ENCODE measurements around the gene RIN1. TPM values are rescaled to one million over a fixed set of nuclear protein-coding genes. Genes with fewer than 3 reads are reported as not detected.

The RIN1 gene
- total and polyA plus RNA-seq, 9 of the 15 experiments (the other 6 are each of a cell fraction or from before 2014, with no cell fraction given) = 0.01 to 1.2 (median 0.45) TPM; not detected in 1

DNA sequence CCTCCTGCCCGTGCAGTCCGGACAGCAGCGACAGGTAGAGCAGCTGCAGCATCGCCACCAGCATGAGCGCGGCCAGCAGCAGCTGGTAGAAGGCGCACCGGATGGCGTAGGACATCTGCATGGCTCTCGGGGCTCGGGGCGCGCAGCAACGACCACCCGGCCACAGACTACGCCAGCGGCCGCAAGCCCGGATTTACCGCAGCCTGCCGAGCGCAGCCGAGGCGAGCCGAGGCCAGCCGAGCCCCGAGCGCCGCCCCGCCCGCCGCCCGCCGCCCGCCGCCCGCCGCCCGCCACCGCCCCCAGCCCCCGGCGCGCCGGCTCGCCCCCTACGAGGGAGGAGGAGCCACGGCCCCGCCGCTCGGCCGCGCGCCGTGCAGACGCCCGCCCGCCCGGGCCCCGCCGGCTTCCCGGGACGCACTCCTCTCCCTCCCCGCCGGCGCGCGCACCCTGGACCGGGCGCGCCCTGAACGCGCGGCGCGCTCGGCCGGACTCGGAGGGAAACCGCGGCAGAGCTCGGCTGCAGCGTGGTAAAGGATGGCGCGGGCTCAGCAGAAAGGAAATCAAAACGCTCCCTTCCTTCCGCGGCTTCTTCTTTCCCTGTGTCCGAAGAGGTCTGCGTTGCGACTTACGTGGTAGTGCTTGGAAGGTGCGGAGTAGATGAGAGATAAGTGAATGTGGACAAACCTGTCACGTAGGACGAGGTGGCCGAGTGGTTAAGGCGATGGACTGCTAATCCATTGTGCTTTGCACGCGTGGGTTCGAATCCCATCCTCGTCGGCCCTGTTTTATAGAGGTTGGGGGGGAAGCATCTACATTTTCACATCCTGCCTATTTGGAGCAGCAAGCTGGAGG lies 11.4 kb upstream of the RIN1 start, which contains the start of gene B4GAT1 (continued):
- peak; percentile 13; the same call in 1 of the 2 replicates for TF ChIP-seq MXI1 (IDR thresholded peaks at IDR 0.05; ENCODE audit: low read depth, low read length)
- no peak for TF ChIP-seq NUFIP1 (IDR thresholded peaks at IDR 0.05; ENCODE audit: partially characterized antibody)
- TF ChIP-seq, protein P1, sequence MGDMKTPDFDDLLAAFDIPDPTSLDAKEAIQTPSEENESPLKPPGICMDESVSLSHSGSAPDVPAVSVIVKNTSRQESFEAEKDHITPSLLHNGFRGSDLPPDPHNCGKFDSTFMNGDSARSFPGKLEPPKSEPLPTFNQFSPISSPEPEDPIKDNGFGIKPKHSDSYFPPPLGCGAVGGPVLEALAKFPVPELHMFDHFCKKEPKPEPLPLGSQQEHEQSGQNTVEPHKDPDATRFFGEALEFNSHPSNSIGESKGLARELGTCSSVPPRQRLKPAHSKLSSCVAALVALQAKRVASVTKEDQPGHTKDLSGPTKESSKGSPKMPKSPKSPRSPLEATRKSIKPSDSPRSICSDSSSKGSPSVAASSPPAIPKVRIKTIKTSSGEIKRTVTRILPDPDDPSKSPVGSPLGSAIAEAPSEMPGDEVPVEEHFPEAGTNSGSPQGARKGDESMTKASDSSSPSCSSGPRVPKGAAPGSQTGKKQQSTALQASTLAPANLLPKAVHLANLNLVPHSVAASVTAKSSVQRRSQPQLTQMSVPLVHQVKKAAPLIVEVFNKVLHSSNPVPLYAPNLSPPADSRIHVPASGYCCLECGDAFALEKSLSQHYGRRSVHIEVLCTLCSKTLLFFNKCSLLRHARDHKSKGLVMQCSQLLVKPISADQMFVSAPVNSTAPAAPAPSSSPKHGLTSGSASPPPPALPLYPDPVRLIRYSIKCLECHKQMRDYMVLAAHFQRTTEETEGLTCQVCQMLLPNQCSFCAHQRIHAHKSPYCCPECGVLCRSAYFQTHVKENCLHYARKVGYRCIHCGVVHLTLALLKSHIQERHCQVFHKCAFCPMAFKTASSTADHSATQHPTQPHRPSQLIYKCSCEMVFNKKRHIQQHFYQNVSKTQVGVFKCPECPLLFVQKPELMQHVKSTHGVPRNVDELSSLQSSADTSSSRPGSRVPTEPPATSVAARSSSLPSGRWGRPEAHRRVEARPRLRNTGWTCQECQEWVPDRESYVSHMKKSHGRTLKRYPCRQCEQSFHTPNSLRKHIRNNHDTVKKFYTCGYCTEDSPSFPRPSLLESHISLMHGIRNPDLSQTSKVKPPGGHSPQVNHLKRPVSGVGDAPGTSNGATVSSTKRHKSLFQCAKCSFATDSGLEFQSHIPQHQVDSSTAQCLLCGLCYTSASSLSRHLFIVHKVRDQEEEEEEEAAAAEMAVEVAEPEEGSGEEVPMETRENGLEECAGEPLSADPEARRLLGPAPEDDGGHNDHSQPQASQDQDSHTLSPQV (IDR thresholded peaks at IDR 0.05) = peak; percentile 83; the same call in 1 of the 2 replicates
- TF ChIP-seq ZBTB7A (IDR thresholded peaks at IDR 0.05; ENCODE audit: borderline replicate concordance, control insufficient read depth, low read depth, low read length) = peak; percentile 63; the same call in 1 of the 2 replicates
- TF ChIP-seq, protein P2, sequence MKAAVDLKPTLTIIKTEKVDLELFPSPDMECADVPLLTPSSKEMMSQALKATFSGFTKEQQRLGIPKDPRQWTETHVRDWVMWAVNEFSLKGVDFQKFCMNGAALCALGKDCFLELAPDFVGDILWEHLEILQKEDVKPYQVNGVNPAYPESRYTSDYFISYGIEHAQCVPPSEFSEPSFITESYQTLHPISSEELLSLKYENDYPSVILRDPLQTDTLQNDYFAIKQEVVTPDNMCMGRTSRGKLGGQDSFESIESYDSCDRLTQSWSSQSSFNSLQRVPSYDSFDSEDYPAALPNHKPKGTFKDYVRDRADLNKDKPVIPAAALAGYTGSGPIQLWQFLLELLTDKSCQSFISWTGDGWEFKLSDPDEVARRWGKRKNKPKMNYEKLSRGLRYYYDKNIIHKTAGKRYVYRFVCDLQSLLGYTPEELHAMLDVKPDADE (conservative IDR thresholded peaks at IDR 0.05; ENCODE audit: control insufficient read depth, low read depth, low read length) = peak; percentile 74; the same call in 1 of the 2 replicates
- TF ChIP-seq, protein P3, sequence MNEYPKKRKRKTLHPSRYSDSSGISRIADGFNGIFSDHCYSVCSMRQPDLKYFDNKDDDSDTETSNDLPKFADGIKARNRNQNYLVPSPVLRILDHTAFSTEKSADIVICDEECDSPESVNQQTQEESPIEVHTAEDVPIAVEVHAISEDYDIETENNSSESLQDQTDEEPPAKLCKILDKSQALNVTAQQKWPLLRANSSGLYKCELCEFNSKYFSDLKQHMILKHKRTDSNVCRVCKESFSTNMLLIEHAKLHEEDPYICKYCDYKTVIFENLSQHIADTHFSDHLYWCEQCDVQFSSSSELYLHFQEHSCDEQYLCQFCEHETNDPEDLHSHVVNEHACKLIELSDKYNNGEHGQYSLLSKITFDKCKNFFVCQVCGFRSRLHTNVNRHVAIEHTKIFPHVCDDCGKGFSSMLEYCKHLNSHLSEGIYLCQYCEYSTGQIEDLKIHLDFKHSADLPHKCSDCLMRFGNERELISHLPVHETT (CRISPR knock-in tag; conservative IDR thresholded peaks at IDR 0.05 in 1 of 2, IDR thresholded peaks at IDR 0.05 in 1 of 2) = peak in 1 of 2 experiments; percentile 81; a peak in 2 of 4 replicates
- TF ChIP-seq NR4A1 (CRISPR knock-in tag; IDR thresholded peaks at IDR 0.05) = no peak
- TF ChIP-seq NR4A1 (tag; IDR thresholded peaks at IDR 0.05) = peak; percentile 68; the same call in 1 of the 2 replicates
- peak; percentile 30; the same call in 1 of the 2 replicates for TF ChIP-seq ZNF165 (CRISPR knock-in tag; IDR thresholded peaks at IDR 0.05; ENCODE audit: borderline replicate concordance)
- TF ChIP-seq, protein P4, sequence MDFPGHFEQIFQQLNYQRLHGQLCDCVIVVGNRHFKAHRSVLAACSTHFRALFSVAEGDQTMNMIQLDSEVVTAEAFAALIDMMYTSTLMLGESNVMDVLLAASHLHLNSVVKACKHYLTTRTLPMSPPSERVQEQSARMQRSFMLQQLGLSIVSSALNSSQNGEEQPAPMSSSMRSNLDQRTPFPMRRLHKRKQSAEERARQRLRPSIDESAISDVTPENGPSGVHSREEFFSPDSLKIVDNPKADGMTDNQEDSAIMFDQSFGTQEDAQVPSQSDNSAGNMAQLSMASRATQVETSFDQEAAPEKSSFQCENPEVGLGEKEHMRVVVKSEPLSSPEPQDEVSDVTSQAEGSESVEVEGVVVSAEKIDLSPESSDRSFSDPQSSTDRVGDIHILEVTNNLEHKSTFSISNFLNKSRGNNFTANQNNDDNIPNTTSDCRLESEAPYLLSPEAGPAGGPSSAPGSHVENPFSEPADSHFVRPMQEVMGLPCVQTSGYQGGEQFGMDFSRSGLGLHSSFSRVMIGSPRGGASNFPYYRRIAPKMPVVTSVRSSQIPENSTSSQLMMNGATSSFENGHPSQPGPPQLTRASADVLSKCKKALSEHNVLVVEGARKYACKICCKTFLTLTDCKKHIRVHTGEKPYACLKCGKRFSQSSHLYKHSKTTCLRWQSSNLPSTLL (IDR thresholded peaks at IDR 0.05) = peak; percentile 77
- TF ChIP-seq PHF8 (IDR thresholded peaks at IDR 0.05; ENCODE audit: borderline replicate concordance, low read length) = peak; percentile 72; the same call in 1 of the 2 replicates
- TF ChIP-seq HMGN3 (IDR thresholded peaks at IDR 0.05; ENCODE audit: borderline replicate concordance, extremely low read depth, insufficient read length, low read depth, low read length) = peak; percentile 27
- TF ChIP-seq HNRNPLL (IDR thresholded peaks at IDR 0.05; ENCODE audit: low read depth, low read length, poor library complexity, severe bottlenecking) = peak; percentile 59

Measured in K562 (cell line).